ENCODE results near the gene ZDHHC11B. TPM values are rescaled to one million over a fixed set of nuclear protein-coding genes. Genes with fewer than 3 reads are reported as not detected.
"Not testable (repeated sequence)": the region's sequence is repeated elsewhere in the genome, so short reads cannot be mapped to it uniquely, and the experiment has no call there.

The ZDHHC11B gene
- total and polyA plus RNA-seq, 2 donors from 2014 or later, result 4.4 to 5.4 TPM

DNA sequence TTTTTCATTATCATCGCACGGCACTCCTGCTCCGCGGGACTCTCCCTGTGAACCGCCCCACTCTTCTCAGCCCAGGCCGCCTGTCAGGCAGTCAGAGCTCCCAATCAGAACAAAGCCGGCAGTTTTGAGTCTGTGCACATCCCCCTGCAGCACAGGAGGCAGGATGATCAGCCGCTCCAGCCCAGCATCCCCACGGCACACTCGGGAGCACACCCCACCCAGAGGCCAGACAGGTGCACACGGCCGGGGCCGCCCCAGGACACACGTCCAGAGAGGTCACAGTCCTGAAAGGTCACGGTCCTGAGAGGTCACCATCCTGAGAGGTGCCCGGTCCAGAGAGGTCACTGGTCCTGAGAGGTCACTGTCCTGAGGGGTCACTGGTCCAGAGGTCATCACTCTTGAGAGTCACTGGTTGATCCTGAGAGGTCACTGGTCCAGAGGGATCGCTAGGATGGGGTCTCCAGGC, 99.7 kb downstream of the ZDHHC11B start:
- DNase-seq (peak in 2 of 5 donors; percentile 8 to 61), FAIRE-seq (no peak)
- no peaks in the 10 kb centered on the region for H3K36me3 ChIP-seq (ENCODE audit: control insufficient read depth in 2 of 3, insufficient read depth in 3 of 3, low read length in 3 of 3)
- H3K4me1 ChIP-seq (ENCODE audit: control insufficient read depth in 2 of 3, insufficient read depth in 2 of 3, low read depth in 1 of 3, low read length in 3 of 3), result no peaks in the 10 kb centered on the region
- no peak overlapping the region for H3K9ac ChIP-seq (ENCODE audit: low read length in 3 of 3)
- TF ChIP-seq CTCF (IDR thresholded peaks at IDR 0.05; ENCODE audit: borderline replicate concordance, extremely low read depth, insufficient read depth), result no peak
- H3K9me3 ChIP-seq (ENCODE audit: control insufficient read depth in 2 of 3, insufficient read depth in 1 of 3, low read length in 3 of 3), result no peaks in the 10 kb centered on the region
- H3K27ac ChIP-seq (ENCODE audit: low read depth in 2 of 2, low read length in 2 of 2), result no peak overlapping the region
- no peaks in the 10 kb centered on the region for H3K27me3 ChIP-seq (ENCODE audit: control insufficient read depth, insufficient read depth, low read length)
- intact Hi-C loops (cut with DNase I), result loop anchor here (10.0 kb wide), 1 partner anchor 90 kb away; no protein-coding TSS in a partner anchor
- H3K4me3 ChIP-seq (ENCODE audit: low read length in 3 of 3), result no peak overlapping the region

DNA sequence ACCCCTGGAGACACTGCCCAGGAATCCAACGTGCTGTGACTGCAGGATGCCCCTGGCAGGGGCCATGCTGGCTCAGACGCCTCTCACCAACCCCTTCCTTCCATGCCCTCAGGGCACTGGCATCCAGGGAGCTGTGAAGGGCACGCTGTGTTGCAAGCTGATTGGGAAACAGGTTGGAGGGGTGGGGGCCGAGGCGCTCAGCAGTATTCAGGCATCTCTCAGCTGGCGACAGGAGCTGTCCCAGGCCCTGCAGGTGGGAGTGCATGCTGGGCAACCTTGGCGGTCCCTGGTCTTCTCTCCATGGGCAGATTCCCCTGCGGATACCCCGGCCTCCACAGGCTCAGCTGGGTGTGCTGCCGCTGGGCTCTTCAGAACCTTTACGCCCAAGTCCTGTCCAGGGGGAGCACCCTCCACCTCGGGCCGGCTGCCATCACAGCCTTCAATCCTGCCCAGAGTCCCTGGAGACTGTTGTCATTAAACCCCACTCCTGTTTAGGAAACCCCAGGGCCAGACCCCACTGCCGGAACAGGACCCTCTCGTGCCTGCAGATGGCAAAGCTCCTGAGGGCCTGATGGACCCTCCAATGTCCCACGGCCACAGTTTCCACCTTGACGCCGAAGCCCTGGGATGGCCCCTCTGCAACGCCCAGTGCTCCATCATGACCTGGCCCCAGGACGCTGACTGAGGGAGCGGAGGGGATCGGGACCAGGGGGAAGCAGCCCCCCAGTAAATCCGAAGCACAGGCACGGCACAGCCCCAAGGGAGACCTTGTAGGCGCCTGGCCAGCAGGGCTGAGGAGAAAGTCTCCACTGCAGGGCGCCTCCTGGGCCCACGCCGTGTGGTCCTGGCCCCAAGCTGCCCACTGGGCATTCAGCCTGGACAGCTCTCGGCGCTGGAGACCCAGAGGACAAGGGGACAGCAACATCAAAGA, 100.7 kb downstream of the ZDHHC11B start:
- TF ChIP-seq CTCF (IDR thresholded peaks at IDR 0.05; ENCODE audit: borderline replicate concordance, extremely low read depth, insufficient read depth), result no peak
- H3K9ac ChIP-seq (ENCODE audit: low read length in 3 of 3), result no peak overlapping the region
- H3K27ac ChIP-seq (ENCODE audit: low read depth in 2 of 2, low read length in 2 of 2), result no peak overlapping the region
- no peaks in the 10 kb centered on the region for H3K27me3 ChIP-seq (ENCODE audit: control insufficient read depth, insufficient read depth, low read length)
- H3K36me3 ChIP-seq (ENCODE audit: control insufficient read depth in 2 of 3, insufficient read depth in 3 of 3, low read length in 3 of 3), result no peaks in the 10 kb centered on the region
- H3K9me3 ChIP-seq (ENCODE audit: control insufficient read depth in 2 of 3, insufficient read depth in 1 of 3, low read length in 3 of 3), result no peaks in the 10 kb centered on the region
- intact Hi-C loops (cut with DNase I), result loop anchor here (10.0 kb wide), 1 partner anchor 91 kb away; no protein-coding TSS in a partner anchor
- H3K4me1 ChIP-seq (ENCODE audit: control insufficient read depth in 2 of 3, insufficient read depth in 2 of 3, low read depth in 1 of 3, low read length in 3 of 3), result no peaks in the 10 kb centered on the region
- DNase-seq, result peak in 3 of 5 donors; percentile 7 to 83 (median 33)
- no peak for FAIRE-seq
- H3K4me3 ChIP-seq (ENCODE audit: low read length in 3 of 3), result no peak overlapping the region

- H3K9me3 ChIP-seq (ENCODE audit: control insufficient read depth in 2 of 3, insufficient read depth in 1 of 3, low read length in 3 of 3), result not testable (repeated sequence)
These were observed 101.7 kb downstream of the ZDHHC11B start for GRCh38 chr5:682651-683358.

DNA sequence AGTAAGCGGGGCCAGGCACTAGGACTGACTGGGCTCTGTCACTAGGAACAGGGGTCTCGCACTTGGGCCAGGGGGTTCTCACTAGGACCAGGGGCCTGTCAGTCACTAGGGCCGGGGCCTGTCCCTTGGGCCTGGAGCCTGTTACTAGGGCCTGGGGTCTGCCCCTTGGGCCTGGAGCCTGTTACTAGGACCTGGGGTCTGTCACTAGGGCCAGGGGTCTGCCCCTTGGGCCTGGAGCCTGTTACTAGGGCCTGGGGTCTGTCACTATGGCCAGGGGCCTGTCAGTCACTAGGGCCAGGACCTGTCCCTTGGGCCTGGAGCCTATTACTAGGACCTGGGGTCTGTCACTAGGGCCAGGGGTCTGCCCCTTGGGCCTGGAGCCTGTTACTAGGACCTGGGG, 102.3 kb downstream of the ZDHHC11B start:
- not testable (repeated sequence) for H3K9ac ChIP-seq (ENCODE audit: low read length in 3 of 3); H3K27ac ChIP-seq (ENCODE audit: low read depth in 2 of 2, low read length in 2 of 2); H3K4me1 ChIP-seq (ENCODE audit: control insufficient read depth in 2 of 3, insufficient read depth in 2 of 3, low read depth in 1 of 3, low read length in 3 of 3); H3K9me3 ChIP-seq (ENCODE audit: control insufficient read depth in 2 of 3, insufficient read depth in 1 of 3, low read length in 3 of 3); H3K4me3 ChIP-seq (ENCODE audit: low read length in 3 of 3); FAIRE-seq; H3K27me3 ChIP-seq (ENCODE audit: control insufficient read depth, insufficient read depth, low read length); H3K36me3 ChIP-seq (ENCODE audit: control insufficient read depth in 2 of 3, insufficient read depth in 3 of 3, low read length in 3 of 3)
- intact Hi-C loops (cut with DNase I), result loop anchor here (10.0 kb wide), 1 partner anchor 93 kb away; no protein-coding TSS in a partner anchor
- DNase-seq, result peak in 3 of 5 donors; percentile 3 to 29 (median 9)

More at GRCh38 chr5:682651-683358, 101.7 kb downstream of the ZDHHC11B start:
- H3K27ac ChIP-seq (ENCODE audit: low read depth in 2 of 2, low read length in 2 of 2); H3K4me1 ChIP-seq (ENCODE audit: control insufficient read depth in 2 of 3, insufficient read depth in 2 of 3, low read depth in 1 of 3, low read length in 3 of 3); H3K4me3 ChIP-seq (ENCODE audit: low read length in 3 of 3); H3K9ac ChIP-seq (ENCODE audit: low read length in 3 of 3); H3K27me3 ChIP-seq (ENCODE audit: control insufficient read depth, insufficient read depth, low read length); H3K36me3 ChIP-seq (ENCODE audit: control insufficient read depth in 2 of 3, insufficient read depth in 3 of 3, low read length in 3 of 3); FAIRE-seq: not testable (repeated sequence)
- peak in 3 of 5 donors; percentile 8 to 39 (median 38) for DNase-seq
- intact Hi-C loops (cut with DNase I), result loop anchor here (10.0 kb wide), 1 partner anchor 92 kb away; no protein-coding TSS in a partner anchor

DNA sequence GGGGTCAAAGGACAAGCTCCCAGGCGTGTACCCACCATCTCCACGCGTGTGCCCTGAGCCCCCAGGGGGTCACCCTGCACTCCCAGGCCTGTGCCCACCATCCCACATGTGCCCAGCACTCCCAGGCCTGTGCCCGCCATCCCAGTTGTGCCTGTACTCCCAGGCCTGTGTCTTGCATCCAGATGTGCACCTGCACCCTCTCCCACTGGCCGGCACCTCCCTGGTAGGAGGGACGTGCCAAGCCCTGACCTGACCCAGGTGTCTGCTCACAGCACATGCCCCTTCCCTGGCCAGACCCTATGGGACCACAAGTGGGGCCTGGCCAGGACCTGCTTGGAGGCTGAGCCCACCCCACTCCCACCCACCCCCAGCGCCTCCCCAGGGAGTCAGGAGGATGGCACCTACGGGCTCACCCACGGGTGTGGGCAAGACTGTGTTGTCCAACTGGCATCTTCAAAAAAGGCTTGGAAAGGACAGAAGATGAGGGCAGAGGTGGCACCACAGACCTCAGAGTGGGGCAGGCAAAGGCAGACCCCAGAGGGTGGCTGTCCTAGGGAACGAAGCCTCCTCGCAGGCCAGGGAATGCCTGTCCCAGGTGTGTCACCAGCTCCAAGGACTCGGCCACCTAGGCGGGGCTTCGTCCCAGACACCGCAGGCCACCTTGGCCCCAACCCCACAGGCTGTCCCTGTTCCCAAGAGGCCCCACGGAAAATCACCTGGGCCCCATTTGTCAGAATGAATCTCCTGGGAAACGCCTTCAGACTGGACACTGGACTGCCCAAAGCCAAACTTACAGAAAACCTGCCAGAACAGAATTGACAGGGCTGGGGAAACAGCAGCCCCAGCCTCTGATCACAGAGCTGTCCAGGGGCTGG, 103.0 kb downstream of the ZDHHC11B start:
- intact Hi-C loops (cut with DNase I), result loop anchor here (10.0 kb wide), 1 partner anchor 93 kb away; no protein-coding TSS in a partner anchor
- not testable (repeated sequence) for H3K9ac ChIP-seq (ENCODE audit: low read length in 3 of 3); H3K36me3 ChIP-seq (ENCODE audit: control insufficient read depth in 2 of 3, insufficient read depth in 3 of 3, low read length in 3 of 3); H3K4me3 ChIP-seq (ENCODE audit: low read length in 3 of 3); H3K27ac ChIP-seq (ENCODE audit: low read depth in 2 of 2, low read length in 2 of 2); FAIRE-seq; H3K4me1 ChIP-seq (ENCODE audit: control insufficient read depth in 2 of 3, insufficient read depth in 2 of 3, low read depth in 1 of 3, low read length in 3 of 3); H3K9me3 ChIP-seq (ENCODE audit: control insufficient read depth in 2 of 3, insufficient read depth in 1 of 3, low read length in 3 of 3); H3K27me3 ChIP-seq (ENCODE audit: control insufficient read depth, insufficient read depth, low read length)
- DNase-seq, result peak in 2 of 5 donors; percentile 35 to 53

GRCh38 chr5:680836-681235, 103.7 kb downstream of the ZDHHC11B start:
- intact Hi-C loops (cut with DNase I), result loop anchor here (10.0 kb wide), 1 partner anchor 94 kb away; no protein-coding TSS in a partner anchor
- FAIRE-seq, result not testable (repeated sequence)
- DNase-seq, result peak in 2 of 5 donors; percentile 11 to 45

More at GRCh38 chr5:680836-681235, 103.7 kb downstream of the ZDHHC11B start:
- H3K36me3 ChIP-seq (ENCODE audit: control insufficient read depth in 2 of 3, insufficient read depth in 3 of 3, low read length in 3 of 3); H3K4me1 ChIP-seq (ENCODE audit: control insufficient read depth in 2 of 3, insufficient read depth in 2 of 3, low read depth in 1 of 3, low read length in 3 of 3); H3K9ac ChIP-seq (ENCODE audit: low read length in 3 of 3); H3K27ac ChIP-seq (ENCODE audit: low read depth in 2 of 2, low read length in 2 of 2); H3K4me3 ChIP-seq (ENCODE audit: low read length in 3 of 3); H3K9me3 ChIP-seq (ENCODE audit: control insufficient read depth in 2 of 3, insufficient read depth in 1 of 3, low read length in 3 of 3); H3K27me3 ChIP-seq (ENCODE audit: control insufficient read depth, insufficient read depth, low read length): not testable (repeated sequence)
